ENCODE measurements around the gene AGBL1.

GRCh38 chr15:86653344-86654197, 573.9 kb downstream of the AGBL1 start:
- TF ChIP-seq CTCF (optimal IDR thresholded peaks at IDR 0.05 in 1 of 3, IDR thresholded peaks at IDR 0.05 in 1 of 3, conservative IDR thresholded peaks at IDR 0.05 in 1 of 3; ENCODE audit: extremely low read depth in 1 of 3, insufficient read depth in 2 of 3, low read length in 3 of 3) = no peak
- no peak for TF ChIP-seq EZH2 (IDR thresholded peaks at IDR 0.05; ENCODE audit: low read length)
